ENCODE measurements around the gene MTA3.
A peak's percentile ranks its signal among the peaks of the same experiment; 100 is the strongest.

MTA3 gene

DNA sequence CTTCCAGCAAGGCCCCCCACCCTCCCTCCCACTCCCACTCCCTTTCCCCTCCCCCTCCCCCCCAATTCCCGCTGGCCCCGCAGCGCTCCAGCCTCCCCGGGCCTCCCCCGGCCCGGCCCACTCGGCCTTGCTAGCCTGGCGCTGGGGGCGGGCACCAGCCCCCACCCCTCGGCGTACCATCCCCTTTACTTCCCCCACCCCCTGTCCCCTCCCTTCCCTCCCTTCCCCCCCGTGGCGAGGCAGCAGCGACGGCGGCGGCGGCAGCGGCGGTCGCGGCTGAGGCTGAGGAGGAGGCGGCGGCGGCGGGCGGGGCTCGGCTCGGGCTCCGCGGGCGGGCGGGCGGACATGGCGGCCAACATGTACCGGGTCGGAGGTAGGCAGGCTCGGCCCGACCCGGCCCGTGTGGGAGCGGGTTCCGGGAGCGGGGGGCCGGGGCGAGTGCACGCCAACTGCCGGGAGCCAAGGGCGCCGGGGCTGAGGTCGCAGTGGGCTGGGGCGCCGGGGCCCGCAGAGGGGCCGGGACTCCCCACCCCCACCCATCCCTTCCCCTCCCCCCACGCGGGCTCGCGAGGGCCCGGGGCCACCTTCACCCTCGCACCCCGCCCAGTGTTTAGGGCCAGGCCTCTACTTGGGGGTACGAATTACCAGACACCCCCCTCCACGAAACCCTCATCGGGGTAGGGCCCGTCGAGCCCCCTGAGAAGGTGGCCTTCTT is at the start of gene MTA3:
Gene MTA3, plus strand, starts transcription at position 232 of the 715 bp plus-strand sequence. Its CDS starts 114 bp downstream, at position 346.
- DNase-seq = peak; percentile 60 to 69
- TF ChIP-seq POLR2A (IDR thresholded peaks at IDR 0.05; ENCODE audit: low read length) (no peak), GATA1 (IDR thresholded peaks at IDR 0.05; ENCODE audit: low read depth, low read length) (no peak)

DNA sequence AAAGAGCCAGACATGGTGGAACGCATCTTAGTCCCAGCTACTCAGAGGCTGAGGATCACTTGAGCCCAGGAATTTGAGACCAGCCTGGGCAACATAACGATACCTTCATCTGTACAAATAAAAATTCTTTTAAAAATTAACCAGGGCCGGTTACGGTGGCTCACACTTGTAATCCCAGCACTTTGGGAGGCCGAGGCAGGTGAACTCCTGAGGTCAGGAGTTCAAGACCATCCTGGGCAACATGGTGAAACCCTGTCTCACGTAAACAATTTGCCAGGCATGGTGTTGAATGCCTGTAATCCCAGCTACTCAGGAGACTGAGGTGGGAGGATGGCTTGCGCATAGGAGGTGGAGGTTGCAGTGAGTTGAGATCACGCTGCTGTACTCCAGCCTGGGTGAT is 48.8 kb upstream of the MTA3 start:
- TF ChIP-seq GATA1 (IDR thresholded peaks at IDR 0.05; ENCODE audit: low read depth, low read length) (no peak), POLR2A (IDR thresholded peaks at IDR 0.05; ENCODE audit: low read length) (no peak)
- DNase-seq = no peak

DNA sequence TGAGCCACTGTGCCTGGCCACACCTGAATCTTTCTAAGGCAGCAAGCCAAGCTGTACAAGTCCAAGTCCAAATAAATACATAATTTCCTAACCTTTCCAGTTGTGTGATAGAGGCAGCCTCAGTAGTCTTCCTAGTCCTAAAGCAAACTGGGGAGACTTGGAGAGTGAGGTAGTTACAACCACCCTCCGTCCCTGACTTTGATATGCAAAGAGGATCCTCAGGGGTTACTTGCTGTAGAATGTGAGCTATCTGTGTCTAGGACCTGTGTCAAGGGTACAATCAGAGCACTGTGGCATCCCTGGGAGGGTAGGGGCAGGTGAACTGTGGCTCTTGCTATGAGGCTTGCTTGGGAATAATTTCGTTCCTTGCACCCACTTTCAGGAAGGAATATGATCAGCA is 46.4 kb upstream of the MTA3 start:
- TF ChIP-seq POLR2A (IDR thresholded peaks at IDR 0.05; ENCODE audit: low read length) = no peak
- no peak for TF ChIP-seq GATA1 (IDR thresholded peaks at IDR 0.05; ENCODE audit: low read depth, low read length)
- no peak for DNase-seq

DNA sequence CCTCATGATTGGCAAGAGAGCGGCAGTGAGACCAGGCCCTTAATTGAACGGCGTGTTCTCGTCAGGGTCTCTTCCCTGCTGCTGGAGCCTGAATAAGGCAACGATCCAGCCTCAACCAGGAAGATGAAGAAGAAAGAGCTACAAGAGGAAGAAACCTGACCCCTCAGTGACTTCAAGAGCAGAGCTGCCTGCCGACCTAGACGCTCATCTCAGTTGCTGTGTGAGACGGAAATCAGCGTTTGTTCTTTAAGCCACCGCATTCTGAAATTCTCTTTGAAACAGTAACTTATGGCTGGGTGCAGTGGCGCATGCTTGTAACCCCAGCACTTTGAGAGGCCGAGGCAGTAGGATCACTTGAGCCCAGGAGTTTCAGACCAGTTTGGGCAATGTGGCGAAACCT is 45.1 kb upstream of the MTA3 start:
- DNase-seq = no peak
- no peak for TF ChIP-seq POLR2A (IDR thresholded peaks at IDR 0.05; ENCODE audit: low read length)

DNA sequence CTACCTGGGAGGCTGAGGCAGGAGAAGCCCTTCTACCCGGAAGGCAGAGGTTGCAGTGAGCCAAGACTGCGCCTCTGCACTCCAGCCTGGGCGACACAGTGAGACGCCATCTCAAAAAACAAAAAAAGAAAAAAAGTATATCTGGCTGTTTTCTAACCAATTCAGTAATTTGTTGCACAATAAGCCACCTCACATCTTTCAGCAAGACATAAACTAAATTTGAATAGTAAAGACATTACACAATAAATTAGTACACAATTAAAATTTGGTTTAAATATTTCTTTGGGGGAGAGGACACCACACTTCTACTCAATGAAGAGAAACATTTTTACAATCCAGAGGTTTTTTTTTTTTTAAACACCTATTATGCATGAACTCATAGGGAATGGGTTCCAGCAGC is 36.0 kb upstream of the MTA3 start:
- TF ChIP-seq POLR2A (IDR thresholded peaks at IDR 0.05; ENCODE audit: low read length) (no peak), GATA1 (IDR thresholded peaks at IDR 0.05; ENCODE audit: low read depth, low read length) (no peak)
- no peak for DNase-seq

DNA sequence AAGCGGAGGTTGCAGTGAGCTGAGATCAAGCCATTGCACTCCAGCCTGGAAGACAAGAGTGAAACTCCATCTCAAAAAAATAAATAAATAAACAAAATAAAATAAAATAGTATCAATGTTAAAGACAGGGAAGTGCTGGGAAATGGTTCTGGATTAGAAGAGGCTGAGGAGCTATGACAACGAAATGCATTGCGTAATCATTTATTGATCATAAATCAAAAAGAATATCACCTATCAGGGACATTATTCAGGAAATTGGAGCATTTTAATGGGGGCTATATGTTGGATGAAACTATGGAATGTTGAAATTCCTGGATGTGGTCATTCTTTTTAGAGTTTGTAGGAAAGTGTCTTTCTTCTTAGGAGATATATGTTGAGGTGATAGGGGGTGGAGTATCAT is 30.9 kb upstream of the MTA3 start:
- DNase-seq = no peak
- TF ChIP-seq POLR2A (IDR thresholded peaks at IDR 0.05; ENCODE audit: low read length) (no peak), GATA1 (IDR thresholded peaks at IDR 0.05; ENCODE audit: low read depth, low read length) (no peak)

DNA sequence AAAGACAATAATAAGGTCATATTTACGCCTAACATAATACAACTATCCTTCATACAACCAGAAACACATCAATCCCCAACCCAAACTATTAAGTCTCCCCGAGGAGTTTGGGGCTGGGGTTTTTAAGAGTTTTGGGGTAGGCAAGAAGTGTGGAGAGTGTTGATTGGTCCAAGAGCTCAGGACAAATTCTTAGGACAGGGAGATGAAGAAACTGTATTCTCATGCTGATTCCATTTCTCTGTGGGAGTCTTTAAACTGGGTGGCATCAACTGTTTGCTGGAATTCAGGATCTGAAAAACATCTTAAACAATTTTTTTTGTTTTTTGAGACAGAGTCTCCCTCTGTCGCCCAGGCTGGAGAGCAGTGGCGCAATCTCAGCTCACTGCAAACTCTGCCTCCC is 25.6 kb upstream of the MTA3 start:
- TF ChIP-seq GATA1 (IDR thresholded peaks at IDR 0.05; ENCODE audit: low read depth, low read length) (no peak), POLR2A (IDR thresholded peaks at IDR 0.05; ENCODE audit: low read length) (no peak)
- no peak for DNase-seq

DNA sequence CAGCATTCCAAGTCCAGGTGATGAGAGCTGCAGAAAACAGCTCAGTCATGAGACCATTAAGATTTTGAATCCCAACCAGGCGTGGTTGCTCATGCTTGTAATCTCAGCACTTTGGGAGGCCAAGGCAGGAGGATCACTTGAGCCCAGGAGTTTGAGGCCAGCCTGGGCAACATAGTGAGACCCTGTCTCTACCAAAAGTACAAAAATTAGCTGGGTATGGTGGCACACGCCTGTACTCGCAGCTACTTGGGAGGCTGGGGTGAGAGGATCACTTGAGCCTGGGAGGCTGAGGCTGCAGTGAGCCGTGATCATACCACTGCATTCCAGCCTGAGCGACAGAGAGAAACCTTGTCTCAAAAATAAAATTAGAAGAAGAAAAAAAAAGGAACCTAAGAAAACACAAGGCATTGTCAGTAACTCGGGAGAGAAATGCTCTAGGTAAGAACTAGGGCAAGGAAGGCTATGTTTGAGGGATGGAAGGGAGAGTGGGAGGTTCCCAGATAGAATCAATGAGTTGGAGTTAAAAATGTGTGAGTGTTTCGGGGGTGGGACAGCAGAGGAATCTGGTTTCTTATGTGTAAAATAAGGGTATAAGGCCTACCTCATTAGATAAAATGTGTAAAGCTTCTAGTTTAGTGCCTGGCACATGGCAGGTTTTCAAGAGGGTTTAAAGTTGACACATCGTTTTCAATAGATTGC is 23.3 kb upstream of the MTA3 start:
- no peak for DNase-seq
- TF ChIP-seq GATA1 (IDR thresholded peaks at IDR 0.05; ENCODE audit: low read depth, low read length) (no peak), POLR2A (IDR thresholded peaks at IDR 0.05; ENCODE audit: low read length) (no peak)

DNA sequence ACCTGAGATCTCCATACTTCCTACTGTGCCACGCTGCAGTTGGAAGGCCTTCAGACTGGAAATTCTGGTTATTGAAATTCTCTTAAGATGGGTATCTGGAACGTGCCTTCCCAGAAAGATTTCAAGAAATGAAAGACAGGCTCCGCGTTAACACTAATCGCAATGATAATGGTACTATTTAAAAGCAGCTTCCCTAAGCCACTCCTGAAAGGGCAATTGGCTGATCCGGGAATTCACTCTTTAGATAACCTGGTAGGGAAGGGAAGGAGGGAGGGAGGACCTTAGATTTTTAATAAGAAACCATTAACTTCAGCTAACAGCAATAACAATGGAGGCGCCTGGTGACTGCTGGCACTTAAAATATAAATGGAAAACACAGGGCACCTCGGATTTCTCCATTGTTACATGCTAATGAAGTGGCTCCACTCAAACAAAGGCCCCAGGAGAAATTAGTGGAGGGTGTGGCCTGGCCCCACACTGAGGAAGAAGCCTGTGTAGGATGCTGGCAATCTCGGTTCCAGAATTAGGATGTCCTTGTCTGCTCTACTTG is 22.5 kb upstream of the MTA3 start:
- DNase-seq = no peak
- TF ChIP-seq GATA1 (IDR thresholded peaks at IDR 0.05; ENCODE audit: low read depth, low read length) (no peak), POLR2A (IDR thresholded peaks at IDR 0.05; ENCODE audit: low read length) (no peak)

DNA sequence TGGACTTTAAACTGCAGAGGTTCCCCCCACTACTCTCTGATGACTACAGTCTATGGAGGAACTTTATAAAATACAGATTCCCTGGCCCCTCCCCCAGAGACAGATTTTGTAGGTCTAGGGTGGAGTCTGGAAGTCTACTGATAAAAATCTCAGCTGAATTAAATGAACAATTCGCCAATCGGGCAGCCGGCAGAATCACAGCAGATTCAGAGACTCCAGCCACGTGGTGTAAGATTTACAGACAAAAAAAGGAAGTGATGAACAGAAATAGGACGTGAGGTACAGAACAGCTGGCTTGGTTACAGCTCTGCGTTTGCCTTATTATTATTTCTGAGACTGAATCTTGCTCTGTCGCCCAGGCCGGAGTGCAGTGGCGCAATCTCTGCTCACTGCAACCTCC is 21.4 kb upstream of the MTA3 start:
- no peak for DNase-seq
- TF ChIP-seq GATA1 (IDR thresholded peaks at IDR 0.05; ENCODE audit: low read depth, low read length) (no peak), POLR2A (IDR thresholded peaks at IDR 0.05; ENCODE audit: low read length) (no peak)

DNA sequence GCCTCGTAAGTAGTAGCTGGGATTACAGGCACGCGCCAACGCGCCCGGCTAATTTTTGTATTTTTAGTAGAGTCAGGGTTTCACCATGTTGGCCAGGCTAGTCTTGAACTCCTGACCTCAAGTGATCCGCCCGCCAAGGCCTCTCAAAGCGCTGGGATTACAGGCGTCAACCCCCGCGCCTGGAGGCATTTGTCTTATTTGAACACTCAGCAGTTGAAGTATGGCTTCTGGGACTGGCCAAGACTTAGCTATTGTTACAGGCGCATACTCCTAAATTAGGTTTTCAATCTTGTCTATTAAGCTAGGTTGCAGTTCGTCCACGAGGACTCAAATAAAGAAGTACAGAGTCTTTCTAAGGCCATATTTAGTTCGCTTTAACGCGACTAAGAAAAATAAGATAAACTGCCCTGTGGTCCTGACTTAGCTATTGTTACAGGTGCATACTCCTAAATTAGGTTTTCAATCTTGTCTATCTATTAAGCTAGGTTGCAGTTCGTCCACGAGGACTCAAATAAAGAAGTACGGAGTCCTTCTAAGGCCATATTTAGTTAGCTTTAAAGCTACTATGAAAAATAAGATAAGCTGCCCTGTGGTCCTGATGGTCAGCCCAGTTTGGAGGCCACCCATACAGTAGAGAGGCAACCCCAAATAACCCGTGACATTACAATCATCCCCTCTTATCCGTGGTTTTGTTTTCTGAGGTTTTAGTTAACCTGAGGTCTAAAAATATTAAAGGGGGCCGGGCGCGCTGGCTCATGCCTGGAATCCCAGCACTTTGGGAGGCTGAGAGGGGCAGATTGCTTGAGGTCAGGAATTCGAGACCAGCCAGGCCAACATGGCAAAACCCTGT is 20.8 kb upstream of the MTA3 start:
- TF ChIP-seq GATA1 (IDR thresholded peaks at IDR 0.05; ENCODE audit: low read depth, low read length) (no peak), POLR2A (IDR thresholded peaks at IDR 0.05; ENCODE audit: low read length) (no peak)
- no peak for DNase-seq

DNA sequence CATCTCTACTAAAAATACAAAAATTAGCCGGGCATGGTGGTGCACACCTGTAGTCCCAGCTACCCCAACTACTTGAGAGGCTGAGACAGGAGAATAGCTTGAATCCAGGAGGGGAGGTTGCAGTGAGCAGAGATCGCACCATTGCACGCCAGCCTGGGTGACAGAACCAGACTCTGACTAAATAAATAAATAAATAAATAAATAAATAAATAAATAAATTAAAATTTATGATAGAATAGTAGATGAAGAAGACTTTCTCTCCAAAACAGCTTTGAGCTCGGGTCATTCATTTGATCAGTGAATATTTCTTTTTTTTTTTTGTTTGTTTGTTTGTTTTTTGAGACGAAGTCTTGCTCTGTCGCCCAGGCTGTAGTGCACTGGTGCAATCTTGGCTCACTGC is 17.6 kb upstream of the MTA3 start:
- no peak for DNase-seq
- TF ChIP-seq GATA1 (IDR thresholded peaks at IDR 0.05; ENCODE audit: low read depth, low read length) = no peak
- TF ChIP-seq POLR2A (IDR thresholded peaks at IDR 0.05; ENCODE audit: low read length) = no peak

DNA sequence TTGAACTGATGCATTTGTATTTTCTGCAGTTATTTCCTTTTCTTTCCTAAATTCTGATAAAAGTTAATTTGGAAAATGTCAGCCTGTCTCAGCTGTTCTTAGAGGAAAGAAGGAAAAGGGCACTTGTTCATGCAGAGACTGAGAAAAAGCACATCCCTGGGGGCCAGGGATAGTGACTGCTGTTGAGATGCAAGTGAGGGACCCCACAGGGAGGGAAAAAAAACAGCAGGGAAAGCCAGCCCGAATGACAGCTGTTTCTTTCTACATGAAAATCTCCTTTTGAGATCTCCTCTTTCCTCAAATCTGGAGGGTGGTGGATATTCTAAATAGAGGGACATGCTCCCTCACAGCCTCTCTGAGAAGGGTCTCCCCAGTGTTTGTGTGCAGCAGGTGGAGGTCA is 14.0 kb upstream of the MTA3 start:
- TF ChIP-seq GATA1 (IDR thresholded peaks at IDR 0.05; ENCODE audit: low read depth, low read length) (no peak), POLR2A (IDR thresholded peaks at IDR 0.05; ENCODE audit: low read length) (no peak)
- DNase-seq = no peak

DNA sequence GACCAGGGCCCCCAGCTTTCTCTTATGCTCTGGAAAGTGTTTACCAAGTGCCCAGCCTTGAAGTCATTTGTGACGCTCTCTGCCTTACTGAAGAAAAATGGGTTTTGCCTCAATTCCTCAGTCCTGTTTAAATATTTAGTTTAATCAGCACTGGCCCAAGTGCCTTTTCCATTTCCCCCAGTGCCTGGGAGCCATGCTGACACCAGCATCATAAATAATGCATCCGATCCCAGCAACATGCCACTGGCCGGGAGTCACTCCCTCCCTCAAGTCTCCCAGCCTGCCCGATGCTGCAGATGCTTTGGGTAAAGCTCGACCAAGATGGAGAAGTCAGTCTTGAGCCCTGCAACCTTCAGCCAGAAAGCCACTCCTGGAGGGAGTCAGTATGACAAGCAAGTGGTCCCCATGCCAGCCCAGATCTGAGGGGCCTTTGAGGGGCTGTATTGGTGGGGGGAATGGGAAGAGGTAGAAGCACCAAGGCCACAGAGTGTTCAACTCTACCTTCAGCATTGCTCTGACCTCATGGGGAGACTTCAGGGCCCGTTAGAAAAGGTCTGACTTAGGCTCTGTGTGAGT is 12.0 kb upstream of the MTA3 start:
- no peak for DNase-seq
- TF ChIP-seq POLR2A (IDR thresholded peaks at IDR 0.05; ENCODE audit: low read length) (no peak), GATA1 (IDR thresholded peaks at IDR 0.05; ENCODE audit: low read depth, low read length) (no peak)

Measured in erythroblast (primary cell).